ENCODE results near the gene LRRC18.

LRRC18 gene

DNA sequence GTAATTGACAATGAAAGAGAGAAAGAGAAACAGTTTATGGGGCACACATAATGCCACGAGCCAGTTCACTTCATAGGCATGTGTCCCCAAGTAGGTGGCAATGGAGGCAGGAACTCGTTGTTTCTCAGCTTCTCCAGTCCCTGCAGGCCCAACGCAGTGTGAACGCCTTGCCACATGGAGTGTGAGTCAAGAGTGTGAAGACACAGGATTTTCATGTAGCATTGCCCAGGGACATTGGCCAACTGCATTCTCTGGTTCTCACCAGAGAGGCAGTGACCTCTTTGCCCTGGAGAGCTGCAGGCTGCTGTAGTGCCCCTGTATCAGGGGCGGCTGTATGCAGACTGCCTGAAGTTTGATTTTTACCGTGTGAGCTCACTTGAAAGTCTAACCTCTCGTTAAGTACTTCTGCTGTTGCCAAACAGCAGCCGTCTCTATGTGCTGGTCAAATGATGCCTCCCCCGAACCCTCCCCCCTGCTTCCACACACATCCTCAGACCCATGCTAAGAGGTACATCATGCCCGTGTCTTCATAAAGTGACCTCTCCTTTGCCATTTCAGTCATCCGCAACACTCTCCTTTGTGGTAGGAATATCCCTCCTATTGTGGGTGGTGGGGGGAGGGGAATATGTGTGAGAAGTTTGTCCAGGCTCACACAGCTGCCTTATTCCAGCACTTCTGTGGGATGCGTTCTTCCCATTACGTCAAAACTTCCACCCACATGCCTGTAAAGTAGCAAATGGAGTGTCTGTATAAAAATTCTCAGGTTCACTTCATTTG is 12.7 kb downstream of the LRRC18 start:
- H3K4me2 ChIP-seq (ENCODE audit: low read length): no peak overlapping the region
- TF ChIP-seq, protein P1, sequence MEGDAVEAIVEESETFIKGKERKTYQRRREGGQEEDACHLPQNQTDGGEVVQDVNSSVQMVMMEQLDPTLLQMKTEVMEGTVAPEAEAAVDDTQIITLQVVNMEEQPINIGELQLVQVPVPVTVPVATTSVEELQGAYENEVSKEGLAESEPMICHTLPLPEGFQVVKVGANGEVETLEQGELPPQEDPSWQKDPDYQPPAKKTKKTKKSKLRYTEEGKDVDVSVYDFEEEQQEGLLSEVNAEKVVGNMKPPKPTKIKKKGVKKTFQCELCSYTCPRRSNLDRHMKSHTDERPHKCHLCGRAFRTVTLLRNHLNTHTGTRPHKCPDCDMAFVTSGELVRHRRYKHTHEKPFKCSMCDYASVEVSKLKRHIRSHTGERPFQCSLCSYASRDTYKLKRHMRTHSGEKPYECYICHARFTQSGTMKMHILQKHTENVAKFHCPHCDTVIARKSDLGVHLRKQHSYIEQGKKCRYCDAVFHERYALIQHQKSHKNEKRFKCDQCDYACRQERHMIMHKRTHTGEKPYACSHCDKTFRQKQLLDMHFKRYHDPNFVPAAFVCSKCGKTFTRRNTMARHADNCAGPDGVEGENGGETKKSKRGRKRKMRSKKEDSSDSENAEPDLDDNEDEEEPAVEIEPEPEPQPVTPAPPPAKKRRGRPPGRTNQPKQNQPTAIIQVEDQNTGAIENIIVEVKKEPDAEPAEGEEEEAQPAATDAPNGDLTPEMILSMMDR (IDR thresholded peaks at IDR 0.05): no peak
- H3K36me3 ChIP-seq (ENCODE audit: control insufficient read depth, insufficient read depth, low read length): no peaks in the 10 kb centered on the region
- H2AFZ ChIP-seq: no peak overlapping the region
- no peaks in the 10 kb centered on the region for H3K27me3 ChIP-seq (ENCODE audit: control insufficient read depth, insufficient read depth, low read length)
- no peak overlapping the region for H3K27ac ChIP-seq
- no peak overlapping the region for H3K9ac ChIP-seq
- no peak overlapping the region for H3K4me3 ChIP-seq (ENCODE audit: low read depth, low read length)
- no peaks in the 10 kb centered on the region for H3K79me2 ChIP-seq
- no peaks in the 10 kb centered on the region for H3K4me1 ChIP-seq
- H3K9me3 ChIP-seq (ENCODE audit: control insufficient read depth, low read length): no peaks in the 10 kb centered on the region

DNA sequence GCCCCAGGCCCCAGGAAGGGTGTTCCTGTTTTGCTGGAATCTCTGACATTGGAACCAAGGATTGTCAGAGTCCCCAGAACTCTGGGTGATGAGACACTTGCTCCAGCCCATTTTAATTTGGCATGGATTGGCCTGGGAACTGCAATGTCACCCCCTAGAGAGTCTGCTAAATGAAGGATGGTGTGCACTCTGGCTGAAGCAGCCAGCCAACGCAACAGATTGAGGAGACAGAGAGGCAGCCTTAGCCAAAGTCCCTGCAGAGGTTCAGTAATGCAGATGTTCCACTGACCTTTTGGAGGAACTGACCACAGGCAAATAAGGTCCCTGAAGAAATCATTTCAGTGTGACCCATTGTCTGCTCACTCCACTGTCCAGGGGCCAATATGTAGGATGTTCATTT is 13.4 kb downstream of the LRRC18 start:
- no peak overlapping the region for H3K27ac ChIP-seq
- H3K79me2 ChIP-seq: no peaks in the 10 kb centered on the region
- no peaks in the 10 kb centered on the region for H3K4me1 ChIP-seq
- no peak overlapping the region for H3K9ac ChIP-seq
- no peaks in the 10 kb centered on the region for H3K9me3 ChIP-seq (ENCODE audit: control insufficient read depth, low read length)
- H3K27me3 ChIP-seq (ENCODE audit: control insufficient read depth, insufficient read depth, low read length): no peaks in the 10 kb centered on the region
- H3K4me3 ChIP-seq (ENCODE audit: low read depth, low read length): no peak overlapping the region
- no peak overlapping the region for H3K4me2 ChIP-seq (ENCODE audit: low read length)
- no peaks in the 10 kb centered on the region for H3K36me3 ChIP-seq (ENCODE audit: control insufficient read depth, insufficient read depth, low read length)
- TF ChIP-seq, protein P1 (IDR thresholded peaks at IDR 0.05): no peak
- H2AFZ ChIP-seq: no peak overlapping the region

DNA sequence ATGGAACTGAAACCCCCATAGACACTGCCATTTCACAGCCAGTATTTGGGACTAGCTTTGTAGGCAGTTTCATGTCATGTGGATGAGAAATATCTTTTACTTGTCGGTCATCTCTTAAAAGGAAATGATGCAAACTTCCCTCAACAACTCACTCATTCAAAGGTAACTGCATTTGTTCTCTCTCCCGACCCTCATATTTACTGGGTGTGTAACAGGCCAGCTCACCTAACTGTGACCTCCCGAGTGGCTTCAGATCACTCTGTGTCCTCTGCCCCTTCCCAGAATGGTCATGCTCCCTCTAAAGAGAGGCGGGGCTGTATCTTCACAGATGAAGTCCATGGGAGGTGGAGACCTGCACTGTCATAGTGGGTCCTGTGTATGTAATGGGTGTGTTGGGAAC is 14.7 kb downstream of the LRRC18 start:
- no peak overlapping the region for H3K4me2 ChIP-seq (ENCODE audit: low read length)
- no peaks in the 10 kb centered on the region for H3K36me3 ChIP-seq (ENCODE audit: control insufficient read depth, insufficient read depth, low read length)
- no peak overlapping the region for H3K27ac ChIP-seq
- H3K9me3 ChIP-seq (ENCODE audit: control insufficient read depth, low read length): no peaks in the 10 kb centered on the region
- H3K9ac ChIP-seq: no peak overlapping the region
- no peaks in the 10 kb centered on the region for H3K79me2 ChIP-seq
- H3K4me3 ChIP-seq (ENCODE audit: low read depth, low read length): no peak overlapping the region
- no peak overlapping the region for H2AFZ ChIP-seq
- no peaks in the 10 kb centered on the region for H3K4me1 ChIP-seq
- TF ChIP-seq, protein P1 (IDR thresholded peaks at IDR 0.05): no peak
- no peaks in the 10 kb centered on the region for H3K27me3 ChIP-seq (ENCODE audit: control insufficient read depth, insufficient read depth, low read length)

DNA sequence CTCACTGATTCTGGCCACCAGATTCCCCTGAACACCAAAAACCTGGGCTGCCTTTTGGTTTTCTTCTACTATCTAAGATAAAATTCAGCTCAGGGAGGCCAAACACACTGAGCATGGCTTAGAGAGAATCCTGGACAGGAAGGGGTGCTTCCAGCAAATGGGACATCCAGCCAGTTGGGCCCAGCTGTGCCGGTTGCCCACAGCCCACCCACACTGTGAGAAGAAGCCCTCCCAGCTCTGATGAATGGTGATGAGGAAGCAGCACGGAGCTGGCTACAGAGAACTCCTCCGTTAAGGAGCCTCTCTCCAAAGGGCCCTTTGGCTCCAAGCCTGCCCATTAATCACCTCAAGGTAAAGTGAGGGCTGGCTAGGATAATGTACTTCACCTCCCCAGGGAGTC is 15.9 kb downstream of the LRRC18 start:
- H3K27me3 ChIP-seq (ENCODE audit: control insufficient read depth, insufficient read depth, low read length): no peaks in the 10 kb centered on the region
- H3K4me1 ChIP-seq: no peaks in the 10 kb centered on the region
- no peak overlapping the region for H3K27ac ChIP-seq
- H3K9me3 ChIP-seq (ENCODE audit: control insufficient read depth, low read length): no peaks in the 10 kb centered on the region
- H3K4me3 ChIP-seq (ENCODE audit: low read depth, low read length): no peak overlapping the region
- no peak overlapping the region for H3K9ac ChIP-seq
- no peaks in the 10 kb centered on the region for H3K36me3 ChIP-seq (ENCODE audit: control insufficient read depth, insufficient read depth, low read length)
- TF ChIP-seq, protein P1 (IDR thresholded peaks at IDR 0.05): no peak
- no peak overlapping the region for H3K4me2 ChIP-seq (ENCODE audit: low read length)
- no peak overlapping the region for H2AFZ ChIP-seq
- no peaks in the 10 kb centered on the region for H3K79me2 ChIP-seq

DNA sequence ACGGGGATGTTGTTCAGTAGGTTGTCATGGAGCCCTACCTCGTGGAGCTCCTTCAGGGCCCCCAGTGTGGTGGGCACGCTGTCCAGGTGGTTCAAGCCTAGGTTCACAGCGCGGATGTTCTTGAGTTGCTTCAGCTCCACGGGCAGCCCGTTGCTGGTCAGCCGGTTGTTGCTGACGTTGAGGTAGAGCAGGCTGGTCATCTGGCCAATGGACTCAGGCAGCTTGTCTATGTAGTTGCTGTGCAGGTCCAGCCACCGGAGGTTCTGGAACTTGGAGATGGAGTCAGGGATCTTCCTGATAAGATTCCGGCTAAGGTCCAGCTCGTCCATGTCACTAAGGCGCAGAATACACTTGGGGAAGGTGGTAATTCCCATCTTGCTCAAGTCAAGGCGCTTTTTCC is 26.0 kb downstream of the LRRC18 start:
- Histone ChIP-seq H3K36me3 (ENCODE audit: control insufficient read depth, insufficient read depth, low read length) (no peaks in the 10 kb centered on the region), H3K79me2 (no peaks in the 10 kb centered on the region), H3K9me3 (ENCODE audit: control insufficient read depth, low read length) (no peaks in the 10 kb centered on the region), H3K4me1 (no peaks in the 10 kb centered on the region), H3K27me3 (ENCODE audit: control insufficient read depth, insufficient read depth, low read length) (no peaks in the 10 kb centered on the region), H3K4me3 (ENCODE audit: low read depth, low read length) (no peak overlapping the region), H2AFZ (no peak overlapping the region), H3K9ac (no peak overlapping the region), H3K4me2 (ENCODE audit: low read length) (no peak overlapping the region), H3K27ac (no peak overlapping the region)
- TF ChIP-seq, protein P1 (IDR thresholded peaks at IDR 0.05): no peak
